H1 (cell line): Measurements from ENCODE around the gene LIN28B.

Experiments
- ATF3 ChIP-seq: IDR thresholded peaks from 2 replicates; pipeline ENCODE4 v1.6.1; 2011; ENCODE audit warnings: low read depth, mild to moderate bottlenecking, low read length; ENCODE audit not compliant: insufficient read depth
- BRCA1 ChIP-seq: IDR thresholded peaks from 2 replicates; pipeline ENCODE4 v1.6.1; 2012; ENCODE audit warnings: low read depth, low read length, improper control_type of control experiment
- CTCF ChIP-seq, 3 experiments: IDR thresholded peaks; 1 replicate in 2 of 3; 2 replicates in 1 of 3; pipeline versions ENCODE4 v1.5.1 to v1.6.1; 2011; ENCODE audit warnings: low read length in 3 of 3, mild to moderate bottlenecking in 3 of 3, inconsistent platforms in 2 of 3, low read depth in 1 of 3, moderate library complexity in 1 of 3; ENCODE audit not compliant: insufficient read depth in 1 of 3; ENCODE audit errors: control extremely low read depth in 1 of 3
- RFX5 ChIP-seq: IDR thresholded peaks from 2 replicates; pipeline ENCODE4 v1.6.1; 2011; ENCODE audit warnings: low read depth, low read length, improper control_type of control experiment, borderline replicate concordance

DNA sequence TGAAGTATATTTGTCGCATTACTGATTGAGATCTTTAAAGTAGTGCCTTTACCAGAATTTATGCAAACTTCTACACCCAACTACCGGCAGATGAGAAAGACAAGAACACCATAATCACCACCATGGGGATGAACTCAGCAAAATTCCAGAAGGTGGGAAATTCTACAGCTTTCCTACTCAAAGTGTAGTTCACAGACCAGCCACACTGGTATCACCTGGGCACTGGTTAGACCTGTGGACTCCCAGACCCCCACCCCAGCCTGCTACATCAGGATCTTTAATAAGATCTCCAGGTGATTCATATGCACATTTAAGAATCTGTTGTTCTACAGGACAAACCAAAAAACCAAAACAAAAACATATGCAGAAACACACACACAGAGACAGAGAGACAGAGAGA, 155.0 kb downstream of the LIN28B start:
- TF ChIP-seq CTCF (IDR thresholded peaks at IDR 0.05; ENCODE audit: control extremely low read depth in 1 of 3, insufficient read depth in 1 of 3, low read depth in 1 of 3, low read length in 3 of 3) (peak in 1 of 3 experiments; percentile 12; a peak in 1 of 4 replicates), RFX5 (no peak), ATF3 (no peak), BRCA1 (no peak)
